GM23338 (cell line): ENCODE measurements around the gene SFXN5. TPM values are rescaled to one million over a fixed set of nuclear protein-coding genes. Genes with fewer than 3 reads are reported as not detected.

Experiments used
- ATAC-seq: fragments of 200-7000 bp; cut with Tn5 transposase; 3 replicates; pipeline ENCODE4 v1.9.1; 2020
- DNase-seq: peaks from one replicate; pipeline ENCODE4 v3.0.0-alpha.2; 2015; ENCODE audit warnings: low spot score
- H2AFZ ChIP-seq: fragments of 200-600 bp; sonication (generic); 2 replicates; pipeline ENCODE4 v1.8.0; 2016; ENCODE audit warnings: antibody characterized with exemption, mild to moderate bottlenecking, moderate library complexity
- H3F3A ChIP-seq: fragments of 200-600 bp; sonication (generic); replicated peaks from 2 replicates; pipeline ENCODE4 v1.8.0; 2017; ENCODE audit warnings: antibody characterized with exemption, mixed run types, low read depth
- H3K27ac ChIP-seq: fragments of 200-600 bp; sonication (generic); 2 replicates; pipeline ENCODE4 v1.6.1; 2016; ENCODE audit warnings: low read depth
- H3K27me3 ChIP-seq: fragments of 200-600 bp; sonication (generic); 2 replicates; pipeline ENCODE4 v1.8.0; 2016; ENCODE audit warnings: mild to moderate bottlenecking, mixed run types, moderate library complexity; ENCODE audit not compliant: insufficient read depth
- H3K36me3 ChIP-seq: fragments of 200-600 bp; sonication (generic); 2 replicates; pipeline ENCODE4 v1.8.0; 2016; ENCODE audit warnings: mild to moderate bottlenecking; ENCODE audit not compliant: insufficient read depth
- H3K4me1 ChIP-seq: fragments of 200-600 bp; sonication (generic); 2 replicates; pipeline ENCODE4 v1.8.0; 2016; ENCODE audit warnings: mild to moderate bottlenecking, moderate library complexity; ENCODE audit not compliant: insufficient read depth
- H3K4me2 ChIP-seq: fragments of 200-600 bp; sonication (generic); 2 replicates; pipeline ENCODE4 v1.7.1; 2017; ENCODE audit warnings: mixed run types
- H3K4me3 ChIP-seq: fragments of 200-600 bp; sonication (generic); 2 replicates; pipeline ENCODE4 v1.6.1; 2016; ENCODE audit warnings: mixed run types
- H3K79me2 ChIP-seq: fragments of 200-600 bp; sonication (generic); replicated peaks from 2 replicates; pipeline ENCODE4 v1.8.0; 2017; ENCODE audit warnings: mild to moderate bottlenecking; ENCODE audit not compliant: insufficient read depth
- H3K9me2 ChIP-seq: fragments of 200-600 bp; sonication (generic); 2 replicates; pipeline ENCODE4 v1.8.0; 2017; ENCODE audit not compliant: insufficient read depth
- H4K20me1 ChIP-seq: fragments of 200-600 bp; sonication (generic); replicated peaks from 2 replicates; pipeline ENCODE4 v1.8.0; 2017; ENCODE audit warnings: mild to moderate bottlenecking; ENCODE audit not compliant: insufficient read depth
- H3K27ac Mint-ChIP-seq: 2 replicates; pipeline ENCODE4 v1.8.0; 2020; ENCODE audit warnings: inconsistent platforms, mild to moderate bottlenecking, moderate library complexity, mixed read lengths
- H3K27me3 Mint-ChIP-seq: 3 replicates; pipeline ENCODE4 v1.8.0; 2022; ENCODE audit warnings: low read depth, mild to moderate bottlenecking, moderate library complexity, mixed read lengths, inconsistent platforms; ENCODE audit not compliant: insufficient read depth, poor library complexity
- H3K36me3 Mint-ChIP-seq: 3 replicates; pipeline ENCODE4 v1.8.0; 2021; ENCODE audit warnings: low read depth, mild to moderate bottlenecking, inconsistent platforms, moderate library complexity, mixed read lengths
- H3K4me1 Mint-ChIP-seq: 3 replicates; pipeline ENCODE4 v1.8.0; 2020; ENCODE audit warnings: mild to moderate bottlenecking, inconsistent platforms, mixed read lengths
- H3K4me3 Mint-ChIP-seq: 3 replicates; pipeline ENCODE4 v1.8.0; 2021; ENCODE audit warnings: moderate library complexity, mild to moderate bottlenecking, inconsistent platforms, mixed read lengths
- H3K9me3 Mint-ChIP-seq: 3 replicates; pipeline ENCODE4 v1.8.0; 2020; ENCODE audit warnings: moderate library complexity, mild to moderate bottlenecking, inconsistent platforms, mixed read lengths
- CREB1 ChIP-seq: fragments of 250-450 bp; sonication (Bioruptor Pico); IDR thresholded peaks from 2 replicates; pipeline ENCODE4 v1.5.0; 2020; ENCODE audit warnings: low read depth, mild to moderate bottlenecking, moderate library complexity
- EZH2 ChIP-seq: fragments of 200-600 bp; sonication (generic); IDR thresholded peaks from one replicate; pipeline ENCODE4 v1.8.0; 2017; ENCODE audit warnings: antibody characterized with exemption, mild to moderate bottlenecking, low read depth; ENCODE audit not compliant: unreplicated experiment
- EZH2phosphoT487 ChIP-seq: fragments of 200-600 bp; sonication (generic); IDR thresholded peaks from one replicate; pipeline ENCODE4 v1.8.1; 2018; ENCODE audit warnings: antibody characterized with exemption; ENCODE audit not compliant: unreplicated experiment
- JUNB ChIP-seq: IDR thresholded peaks from one replicate; pipeline ENCODE4 v1.6.1; 2016; ENCODE audit warnings: antibody characterized with exemption; ENCODE audit not compliant: unreplicated experiment
- NANOG ChIP-seq: IDR thresholded peaks from 2 replicates; pipeline ENCODE4 v1.6.1; 2016; ENCODE audit warnings: antibody characterized with exemption, borderline replicate concordance
- POLR2AphosphoS5 ChIP-seq: IDR thresholded peaks from 2 replicates; pipeline ENCODE4 v1.6.1; 2016; ENCODE audit warnings: antibody characterized with exemption, low read depth
- REST ChIP-seq: IDR thresholded peaks from one replicate; pipeline ENCODE4 v1.6.1; 2018; ENCODE audit warnings: antibody characterized with exemption; ENCODE audit not compliant: unreplicated experiment
- STAT1 ChIP-seq: IDR thresholded peaks from one replicate; pipeline ENCODE4 v1.6.1; 2016; ENCODE audit warnings: antibody characterized with exemption; ENCODE audit not compliant: unreplicated experiment
- ZNF114 ChIP-seq: fragments of 250-450 bp; sonication (Bioruptor Pico); IDR thresholded peaks from 2 replicates; pipeline ENCODE4 v1.5.0; 2020; ENCODE audit warnings: mild to moderate bottlenecking, moderate library complexity
- ZNF331 ChIP-seq: fragments of 250-450 bp; sonication (Bioruptor Pico); IDR thresholded peaks from 2 replicates; pipeline ENCODE4 v1.5.0; 2020; ENCODE audit warnings: low read depth, mild to moderate bottlenecking, moderate library complexity
- ZNF462 ChIP-seq: fragments of 250-450 bp; sonication (Bioruptor Pico); IDR thresholded peaks from 2 replicates; pipeline ENCODE4 v1.5.0; 2020; ENCODE audit warnings: mild to moderate bottlenecking, moderate library complexity
- polyA plus RNA-seq: library from polyadenylated mRNA; unstranded; fragments of >200 nt; fragmentation: Nextera tagmentation; extraction: Ambion mirVana; gene quantifications from 2 replicates; pipeline ENCODE4 v1.2.1, GENCODE V29; 2016
- total RNA-seq: library from RNA; depleted of rRNA; stranded (reverse); fragments of >200 nt; shearing (Covaris generic); gene quantifications from 2 replicates; pipeline ENCODE4 v1.2.3, GENCODE V29; 2014
- TF ChIP-seq, protein P1 (sequence below), 2 experiments: fragments of 200-600 bp in 1 of 2; sonication (generic) in 1 of 2; conservative IDR thresholded peaks; 2 replicates each; pipeline versions ENCODE4 v1.5.1 to v1.6.1; 2016 to 2017; ENCODE audit warnings: antibody characterized with exemption in 2 of 2, low read depth in 2 of 2, mild to moderate bottlenecking in 2 of 2, moderate library complexity in 1 of 2
- TF ChIP-seq, protein P2 (sequence below): IDR thresholded peaks from 2 replicates; pipeline ENCODE4 v1.6.1; 2016; ENCODE audit warnings: antibody characterized with exemption

The SFXN5 gene
- total and polyA plus RNA-seq, 2 experiments from 2014 or later, result 23.6 to 25.8 TPM

DNA sequence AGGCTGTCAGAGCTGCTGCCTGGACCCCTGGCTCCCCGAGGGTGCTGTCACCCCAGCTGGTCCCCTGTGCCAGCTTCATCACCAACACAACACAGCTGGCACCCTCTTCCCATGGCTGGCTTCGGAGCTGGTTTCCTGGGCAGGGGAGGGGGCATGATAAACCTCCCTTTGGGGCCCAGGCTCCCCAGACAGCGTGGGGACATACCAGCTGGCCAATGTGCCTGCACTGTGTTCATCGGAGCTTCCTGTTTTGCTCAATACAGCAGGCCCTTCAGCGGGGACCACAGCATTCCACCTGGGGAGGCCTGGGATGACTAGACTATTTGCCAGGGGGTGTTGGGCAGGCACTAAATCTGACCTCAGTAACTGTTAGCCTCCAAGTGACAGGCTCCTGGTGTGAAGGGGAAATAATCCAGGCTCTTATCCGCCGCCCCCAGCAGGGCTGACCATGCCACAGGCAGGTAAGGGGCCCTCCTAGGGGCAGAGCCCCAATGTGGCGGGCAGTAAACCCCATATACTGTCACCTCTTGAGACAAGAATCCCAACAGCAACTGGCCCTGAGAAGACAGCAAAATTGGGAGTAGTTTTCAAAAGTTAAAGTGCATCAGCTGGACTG lies 109.6 kb downstream of the SFXN5 start:
- H3K27ac ChIP-seq, result no peak overlapping the region
- Mint-ChIP-seq H3K4me1 (peaks cover 59% of the 10 kb centered on the region), H3K36me3 (peaks cover 10% of the 10 kb centered on the region), H3K27me3 (peaks cover 37% of the 10 kb centered on the region), H3K4me3 (no peak overlapping the region), H3K27ac (no peak overlapping the region), H3K9me3 (no peaks in the 10 kb centered on the region)
- DNase-seq (no peak), ATAC-seq (no peak)
- H2AFZ ChIP-seq, result no peak overlapping the region
- no peaks in the 10 kb centered on the region for H3K79me2 ChIP-seq
- H3K4me3 ChIP-seq, result no peak overlapping the region
- H3K4me2 ChIP-seq, result no peak overlapping the region
- H3K27me3 ChIP-seq, result no peaks in the 10 kb centered on the region
- no peaks in the 10 kb centered on the region for H4K20me1 ChIP-seq
- H3F3A ChIP-seq, result no peaks in the 10 kb centered on the region
- no peaks in the 10 kb centered on the region; the same call in 1 of the 2 replicates for H3K36me3 ChIP-seq
- H3K4me1 ChIP-seq, result peaks cover 26% of the 10 kb centered on the region; the same call in 1 of the 2 replicates
- H3K9me2 ChIP-seq, result no peaks in the 10 kb centered on the region
- TF ChIP-seq JUNB (no peak), POLR2AphosphoS5 (no peak), EZH2 (no peak), NANOG (no peak), REST (no peak), STAT1 (no peak), ZNF114 (no peak), CREB1 (CRISPR knock-in tag) (no peak), EZH2phosphoT487 (no peak), ZNF462 (CRISPR knock-in tag) (no peak), ZNF331 (CRISPR knock-in tag) (no peak)
- TF ChIP-seq, protein P1, sequence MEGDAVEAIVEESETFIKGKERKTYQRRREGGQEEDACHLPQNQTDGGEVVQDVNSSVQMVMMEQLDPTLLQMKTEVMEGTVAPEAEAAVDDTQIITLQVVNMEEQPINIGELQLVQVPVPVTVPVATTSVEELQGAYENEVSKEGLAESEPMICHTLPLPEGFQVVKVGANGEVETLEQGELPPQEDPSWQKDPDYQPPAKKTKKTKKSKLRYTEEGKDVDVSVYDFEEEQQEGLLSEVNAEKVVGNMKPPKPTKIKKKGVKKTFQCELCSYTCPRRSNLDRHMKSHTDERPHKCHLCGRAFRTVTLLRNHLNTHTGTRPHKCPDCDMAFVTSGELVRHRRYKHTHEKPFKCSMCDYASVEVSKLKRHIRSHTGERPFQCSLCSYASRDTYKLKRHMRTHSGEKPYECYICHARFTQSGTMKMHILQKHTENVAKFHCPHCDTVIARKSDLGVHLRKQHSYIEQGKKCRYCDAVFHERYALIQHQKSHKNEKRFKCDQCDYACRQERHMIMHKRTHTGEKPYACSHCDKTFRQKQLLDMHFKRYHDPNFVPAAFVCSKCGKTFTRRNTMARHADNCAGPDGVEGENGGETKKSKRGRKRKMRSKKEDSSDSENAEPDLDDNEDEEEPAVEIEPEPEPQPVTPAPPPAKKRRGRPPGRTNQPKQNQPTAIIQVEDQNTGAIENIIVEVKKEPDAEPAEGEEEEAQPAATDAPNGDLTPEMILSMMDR (conservative IDR thresholded peaks at IDR 0.05; ENCODE audit: low read depth in 2 of 2), result no peak
- TF ChIP-seq, protein P2, sequence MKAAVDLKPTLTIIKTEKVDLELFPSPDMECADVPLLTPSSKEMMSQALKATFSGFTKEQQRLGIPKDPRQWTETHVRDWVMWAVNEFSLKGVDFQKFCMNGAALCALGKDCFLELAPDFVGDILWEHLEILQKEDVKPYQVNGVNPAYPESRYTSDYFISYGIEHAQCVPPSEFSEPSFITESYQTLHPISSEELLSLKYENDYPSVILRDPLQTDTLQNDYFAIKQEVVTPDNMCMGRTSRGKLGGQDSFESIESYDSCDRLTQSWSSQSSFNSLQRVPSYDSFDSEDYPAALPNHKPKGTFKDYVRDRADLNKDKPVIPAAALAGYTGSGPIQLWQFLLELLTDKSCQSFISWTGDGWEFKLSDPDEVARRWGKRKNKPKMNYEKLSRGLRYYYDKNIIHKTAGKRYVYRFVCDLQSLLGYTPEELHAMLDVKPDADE, result no peak
